Glomerular endothelial cell (primary cell): Measurements from ENCODE around the gene NGRN. TPM values are rescaled to one million over a fixed set of nuclear protein-coding genes. Genes with fewer than 3 reads are reported as not detected.
A peak's percentile ranks its signal among the peaks of the same experiment; 100 is the strongest.

Experiments
- DNase-seq: peaks from one replicate; pipeline ENCODE4 v3.0.0-alpha.2; 2011; ENCODE audit warnings: low read depth, low spot score; ENCODE audit errors: extremely low read depth
- total RNA-seq: library from RNA; depleted of rRNA; stranded (reverse); fragments of >200 nt; gene quantifications from 2 replicates; pipeline ENCODE4 v1.2.3, GENCODE V29; 2015

The NGRN gene
- total RNA-seq: 52.7 and 64.9 TPM in 2 replicates

GRCh38 chr15:90265271-90266060 is at the start of gene NGRN:
Gene NGRN, plus strand, starts transcription at chr15:90265672. Its CDS starts 41 bp downstream, at chr15:90265713.
- DNase-seq: peak; percentile 72

- DNase-seq: no peak
These were observed 47.6 kb upstream of the NGRN start for GRCh38 chr15:90217671-90218394.

- no peak for DNase-seq
These were observed 45.9 kb upstream of the NGRN start for GRCh38 chr15:90219421-90220141.

GRCh38 chr15:90221246-90221900 is 44.1 kb upstream of the NGRN start:
- DNase-seq: peak; percentile 33

- DNase-seq: no peak
These were observed 42.9 kb upstream of the NGRN start for GRCh38 chr15:90222547-90222946.

- no peak for DNase-seq
These were observed 41.9 kb upstream of the NGRN start for GRCh38 chr15:90223441-90224165.

GRCh38 chr15:90225047-90225446 is 40.4 kb upstream of the NGRN start:
- DNase-seq: no peak

- no peak for DNase-seq
These were observed 39.8 kb upstream of the NGRN start for GRCh38 chr15:90225504-90226234.

- no peak for DNase-seq
These were observed 38.1 kb upstream of the NGRN start for GRCh38 chr15:90227336-90227735.

- DNase-seq: no peak
These were observed 37.4 kb upstream of the NGRN start for GRCh38 chr15:90227816-90228772.

GRCh38 chr15:90228960-90229359 is 36.5 kb upstream of the NGRN start:
- DNase-seq: no peak

- no peak for DNase-seq
These were observed 35.4 kb upstream of the NGRN start for GRCh38 chr15:90230071-90230494.

GRCh38 chr15:90230610-90231009 is 34.9 kb upstream of the NGRN start:
- DNase-seq: no peak

- no peak for DNase-seq
These were observed 34.1 kb upstream of the NGRN start for GRCh38 chr15:90231028-90232017.

- no peak for DNase-seq
These were observed 33.3 kb upstream of the NGRN start for GRCh38 chr15:90232196-90232595.

- no peak for DNase-seq
These were observed 32.5 kb upstream of the NGRN start for GRCh38 chr15:90232941-90233386.
